GM12865 (cell line): ENCODE data around the gene MAMDC4.

ENCODE experiments used
- DNase-seq: peaks from one replicate; pipeline ENCODE4 v3.0.0; 2010; ENCODE audit warnings: low read depth
- H3K4me3 ChIP-seq: 2 replicates; pipeline ENCODE4 v1.5.1; 2011; ENCODE audit warnings: mild to moderate bottlenecking, low read depth, low read length, control low read depth
- CTCF ChIP-seq: IDR thresholded peaks from 2 replicates; pipeline ENCODE4 v1.5.1; 2011; ENCODE audit warnings: low read length, control low read depth, low read depth, inconsistent platforms; ENCODE audit not compliant: insufficient read depth; ENCODE audit errors: missing control alignments

Gene MAMDC4

DNA sequence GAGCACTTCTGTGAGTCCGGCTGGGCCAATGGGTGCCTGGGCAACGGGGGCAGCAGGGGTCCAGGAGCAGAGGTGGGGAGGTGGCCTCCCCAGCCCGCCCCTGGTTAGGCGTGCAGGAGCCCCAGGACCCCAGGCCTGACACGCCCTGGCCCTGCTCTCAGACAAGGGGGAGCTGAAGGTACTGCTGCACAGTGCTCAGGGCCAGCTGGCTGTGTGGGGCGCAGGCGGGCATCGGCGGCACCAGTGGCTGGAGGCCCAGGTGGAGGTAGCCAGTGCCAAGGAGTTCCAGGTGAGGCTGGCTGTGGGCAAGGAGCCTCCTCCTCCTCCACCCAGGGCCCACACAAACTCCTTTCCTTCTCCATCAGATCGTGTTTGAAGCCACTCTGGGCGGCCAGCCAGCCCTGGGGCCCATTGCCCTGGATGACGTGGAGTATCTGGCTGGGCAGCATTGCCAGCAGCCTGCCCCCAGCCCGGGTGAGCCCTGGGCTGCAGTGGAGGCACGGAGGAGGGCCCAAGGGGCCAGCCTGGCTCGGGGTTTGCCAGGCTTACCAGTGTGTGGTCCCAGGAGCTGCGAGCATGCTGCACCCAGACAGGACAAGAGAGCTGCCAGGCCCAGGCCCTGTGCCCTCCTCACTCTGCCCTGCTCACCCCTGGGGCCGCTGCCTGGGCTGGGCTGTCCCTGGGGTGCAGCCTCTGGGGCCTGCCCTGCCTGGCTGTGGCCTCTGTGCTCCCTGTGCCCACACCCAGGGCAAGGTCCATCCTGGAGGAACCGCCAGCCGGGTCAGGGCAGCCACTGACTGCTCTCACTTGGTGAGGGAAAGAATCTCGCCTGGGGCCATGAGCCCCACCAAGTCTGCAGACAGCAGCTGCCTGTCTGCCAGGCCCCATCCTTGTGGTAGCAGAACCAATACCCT is 7.0 kb downstream of the MAMDC4 start:
- no peak for TF ChIP-seq CTCF
- no peak for DNase-seq

DNA sequence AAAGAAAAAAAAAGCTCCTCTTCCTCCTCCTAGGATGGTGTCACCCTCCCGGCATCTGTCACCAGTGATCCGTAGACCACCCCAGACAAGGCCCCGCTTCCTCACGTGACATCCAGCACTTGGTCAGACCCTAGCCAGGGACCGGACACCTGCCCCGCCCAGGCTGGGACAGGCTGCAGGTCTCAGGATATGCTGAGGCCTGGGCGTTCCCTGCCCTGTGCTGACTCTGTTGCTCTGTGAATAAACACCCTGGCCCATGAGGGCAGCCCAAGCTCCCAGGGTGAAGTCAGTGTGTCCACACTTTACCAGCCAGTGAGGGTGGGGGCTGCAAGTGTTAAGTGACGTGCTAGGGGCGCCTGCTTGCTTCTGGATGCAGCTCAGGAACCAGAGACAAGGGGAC is 8.4 kb downstream of the MAMDC4 start:
- TF ChIP-seq CTCF = no peak
- DNase-seq = no peak
- H3K4me3 ChIP-seq = no peak overlapping the region

More for the DNA sequence above, 7.0 kb downstream of the MAMDC4 start:
- H3K4me3 ChIP-seq = no peak overlapping the region

DNA sequence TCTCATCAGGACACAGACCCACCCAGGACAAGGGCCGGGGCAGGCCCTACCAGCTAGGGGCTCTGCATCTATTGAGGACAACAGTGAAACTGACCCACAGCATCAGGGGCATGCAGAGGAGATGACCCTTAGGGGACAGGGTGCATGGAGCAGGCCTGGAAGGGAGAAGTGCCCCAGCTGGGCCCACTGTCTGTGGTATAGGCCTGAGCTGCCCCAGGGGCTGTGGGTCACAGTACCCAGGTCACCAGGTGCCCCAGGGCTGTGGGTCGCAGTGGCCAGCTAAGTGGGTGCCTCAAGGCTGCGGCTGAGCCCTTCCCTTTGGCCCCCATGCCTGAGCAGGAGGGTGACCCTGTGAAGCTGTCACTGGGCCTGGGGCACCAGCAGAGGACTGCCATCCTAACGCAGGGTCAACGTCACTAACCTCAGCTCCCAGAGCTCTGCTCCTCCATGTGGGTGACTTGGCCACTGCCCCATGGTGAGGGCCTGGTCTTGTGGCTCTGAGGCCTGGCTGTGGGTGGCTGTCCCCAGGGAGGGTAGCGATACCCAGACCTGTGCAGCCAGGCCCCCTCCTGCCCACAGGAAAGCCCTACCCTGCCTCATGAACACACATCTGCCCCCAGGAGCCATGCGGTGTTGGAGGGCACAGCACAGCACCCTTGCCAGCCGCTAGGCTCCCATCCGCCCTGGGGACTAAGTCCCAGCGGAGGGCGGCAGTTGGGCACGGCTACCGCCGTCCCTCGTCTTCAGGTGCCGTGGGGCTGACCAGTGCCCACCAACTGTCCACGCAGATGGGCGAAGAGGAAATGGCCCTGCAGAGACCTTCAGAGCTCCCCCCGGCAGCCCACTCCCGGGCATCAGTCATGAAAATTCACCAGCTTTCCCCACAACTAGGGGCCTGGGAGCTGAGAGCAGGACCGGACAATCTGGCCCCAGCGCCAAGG is 9.1 kb downstream of the MAMDC4 start:
- TF ChIP-seq CTCF = no peak
- DNase-seq = no peak

DNA sequence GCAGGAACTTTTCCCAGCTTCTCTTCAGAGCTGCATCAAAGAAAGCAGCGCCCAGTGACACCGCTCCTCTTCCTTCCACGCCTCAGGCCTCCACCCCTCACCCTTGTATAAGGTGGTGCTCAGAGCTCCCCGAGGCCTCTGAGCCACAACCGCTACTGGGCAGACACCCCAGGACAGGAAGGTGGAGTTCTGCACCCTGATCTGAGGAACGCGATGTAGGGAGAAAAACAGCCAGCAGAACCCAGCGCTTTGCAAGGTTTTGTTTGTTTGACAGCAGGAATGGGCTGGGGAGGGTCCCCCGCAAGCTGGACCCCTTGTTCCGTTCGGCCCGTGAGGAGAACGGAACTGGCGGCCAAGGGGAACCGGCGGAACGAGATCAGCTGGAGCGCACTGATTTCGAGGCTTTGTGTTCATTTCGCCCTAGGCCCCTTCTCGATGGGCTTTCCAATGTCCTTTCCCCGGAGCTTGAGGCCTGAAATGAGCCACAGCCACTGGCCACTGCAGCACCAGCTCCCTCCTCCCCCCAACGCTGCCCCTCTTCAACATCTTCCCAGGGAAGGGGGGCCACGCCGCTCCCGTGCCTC is 9.8 kb downstream of the MAMDC4 start:
- no peak for TF ChIP-seq CTCF
- H3K4me3 ChIP-seq = no peak overlapping the region
- no peak for DNase-seq

More for the DNA sequence above, 9.1 kb downstream of the MAMDC4 start:
- no peak overlapping the region for H3K4me3 ChIP-seq

DNA sequence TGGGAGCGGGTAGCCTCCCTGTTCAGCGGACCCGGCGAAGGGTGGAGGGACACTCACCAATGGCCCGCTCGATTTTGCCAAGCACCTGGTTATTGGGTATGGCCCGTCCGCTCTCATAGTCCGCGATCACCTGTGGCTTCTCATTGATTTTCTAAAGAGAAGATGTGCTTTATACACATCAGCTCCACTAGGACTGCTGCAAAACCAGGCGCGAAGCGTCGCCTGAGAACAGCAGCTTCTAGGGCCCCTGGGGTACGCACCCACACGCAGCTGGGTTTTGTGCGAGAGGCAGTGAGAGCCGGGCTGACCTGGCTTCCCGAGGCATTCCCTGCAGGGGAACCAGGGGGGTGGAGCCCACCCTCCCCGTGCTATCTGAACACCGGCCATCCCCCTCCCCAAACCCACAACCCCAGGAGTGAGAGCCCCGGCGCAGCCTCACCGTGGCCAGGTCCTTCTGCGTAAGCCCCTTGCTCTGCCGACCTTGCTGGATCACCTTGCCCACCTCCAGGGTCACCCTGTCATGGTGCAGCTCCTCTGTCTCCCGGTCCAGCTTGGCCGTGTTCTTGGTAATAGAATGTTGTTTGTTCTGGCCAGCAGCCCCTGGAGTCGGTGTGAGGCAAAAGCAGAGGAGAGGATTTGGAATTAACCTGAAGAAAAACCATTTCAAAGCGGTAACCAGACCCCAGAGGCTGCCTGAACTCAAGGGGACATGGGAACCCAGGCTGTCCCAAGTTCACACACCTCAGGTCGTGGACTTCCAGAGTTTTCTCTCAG is 10.9 kb downstream of the MAMDC4 start:
- no peak for TF ChIP-seq CTCF
- no peak overlapping the region for H3K4me3 ChIP-seq
- no peak for DNase-seq

GRCh38 chr9:136863623-136864273 is 11.6 kb downstream of the MAMDC4 start:
- no peak for TF ChIP-seq CTCF
- H3K4me3 ChIP-seq = no peak overlapping the region
- DNase-seq = no peak
